ENCODE results near the gene MCOLN2.
"Not testable (repeated sequence)": the region's sequence is repeated elsewhere in the genome, so short reads cannot be mapped to it uniquely, and the experiment has no call there.

The MCOLN2 gene

DNA sequence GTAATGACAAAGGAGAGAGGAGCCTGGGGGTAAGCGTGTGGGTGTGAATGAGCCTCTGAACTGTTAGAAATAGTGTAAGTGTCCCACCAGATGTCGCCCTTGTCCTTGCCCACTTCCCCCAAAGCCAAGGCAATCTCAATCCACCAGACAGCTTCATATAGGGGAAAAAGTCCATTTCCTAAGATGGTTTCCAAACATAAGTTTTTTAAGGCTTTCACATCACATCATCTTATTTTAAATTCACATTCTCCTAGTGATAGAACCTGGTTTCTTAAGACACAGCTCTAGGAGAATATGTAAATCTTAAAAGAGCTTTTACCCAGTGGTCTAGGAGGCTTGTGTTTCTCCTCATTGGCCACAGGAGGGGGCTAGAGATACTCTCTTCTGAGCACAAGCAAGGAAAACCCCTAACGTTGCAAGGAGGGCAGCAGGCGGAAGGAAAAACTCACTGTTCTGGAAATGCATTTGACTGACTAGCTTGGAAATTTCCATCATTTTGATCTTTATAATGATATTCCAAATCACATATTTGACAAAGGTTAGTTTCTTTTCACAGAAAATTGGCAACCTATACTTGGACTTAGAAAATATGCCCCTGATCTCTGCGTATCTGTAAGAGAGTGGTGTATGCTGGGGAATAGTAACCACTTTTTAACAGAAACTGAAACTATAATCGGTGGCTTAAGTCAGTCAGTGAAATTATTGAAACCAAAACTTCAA lies 52.0 kb downstream of the MCOLN2 start:
- DNase-seq: peak in 46 of 56 donors; percentile 2 to 89 (median 37)

DNA sequence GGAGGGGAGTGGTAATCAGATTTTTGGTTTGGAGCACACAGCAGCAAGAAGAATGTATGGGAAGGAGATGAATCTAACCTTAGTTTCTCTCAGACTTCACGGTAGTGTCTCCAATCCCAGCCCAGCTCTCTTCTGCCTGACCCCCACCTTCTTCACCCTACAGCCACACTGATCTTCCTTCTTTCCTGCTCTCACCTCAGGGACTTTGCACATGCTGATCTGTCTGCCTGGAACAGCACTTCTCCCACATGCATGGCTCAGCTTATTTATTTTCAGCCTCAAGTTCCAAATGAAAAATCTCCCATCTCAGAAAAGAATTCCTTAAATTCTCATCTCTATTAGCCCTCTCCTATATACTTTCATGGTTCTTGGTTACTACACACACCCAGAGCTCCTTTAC lies 55.1 kb downstream of the MCOLN2 start:
- DNase-seq: no peak

DNA sequence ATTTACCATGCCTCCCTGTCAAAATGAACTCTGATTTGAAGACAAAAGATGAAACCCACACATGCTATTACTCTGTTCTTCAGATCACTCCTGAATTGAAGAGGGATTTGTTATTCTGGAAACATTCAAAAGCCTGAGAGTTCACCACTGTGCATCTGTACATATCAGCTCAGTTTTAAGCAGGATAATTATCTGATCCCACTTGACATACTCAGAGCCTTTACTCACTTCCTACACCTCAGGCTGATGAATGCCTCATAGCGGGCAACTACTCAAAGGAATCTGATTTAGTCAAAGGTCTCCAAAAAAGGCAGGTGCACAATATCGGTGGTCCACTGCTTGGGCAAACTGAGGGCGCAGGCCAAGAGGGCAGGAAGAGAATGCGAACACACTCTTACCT lies 56.4 kb downstream of the MCOLN2 start:
- DNase-seq: no peak

DNA sequence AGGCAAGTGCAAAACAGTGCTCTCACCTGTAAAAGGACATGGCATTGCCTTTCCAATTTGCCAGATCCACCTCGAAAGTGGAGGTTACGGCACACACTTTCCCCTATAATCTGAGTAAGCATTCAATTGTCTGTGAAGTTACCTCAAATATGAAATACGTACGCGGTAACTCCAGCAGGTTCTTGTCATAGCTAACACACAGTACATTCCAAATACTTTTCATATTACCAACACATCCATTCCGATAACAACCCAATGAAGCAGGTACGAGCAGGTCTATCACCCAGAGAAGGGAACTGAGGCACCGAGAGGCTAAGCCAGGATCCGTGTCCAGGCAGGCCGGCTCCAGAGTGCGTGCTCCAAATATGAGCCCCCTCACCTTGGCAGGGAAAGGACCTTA lies 57.2 kb downstream of the MCOLN2 start:
- DNase-seq: no peak

DNA sequence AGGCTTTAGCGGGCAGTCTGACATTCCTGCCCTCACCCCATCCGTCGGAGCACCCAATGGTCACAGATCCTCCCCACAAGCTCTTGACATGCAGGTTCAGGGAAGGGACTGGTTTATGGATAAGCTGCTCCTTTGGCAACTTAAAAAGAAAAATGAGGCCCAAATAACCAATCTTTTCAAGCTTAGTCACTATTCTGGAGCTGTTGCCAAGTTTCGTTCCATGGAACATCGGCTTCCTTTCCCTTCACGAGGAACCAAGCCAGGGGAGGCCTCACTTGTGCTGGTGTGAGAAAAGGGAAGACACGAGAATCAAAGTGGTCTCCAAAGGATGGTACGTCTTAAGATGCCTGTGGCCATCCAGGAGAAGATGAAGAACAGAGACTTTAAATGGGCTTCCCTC lies 57.8 kb downstream of the MCOLN2 start:
- DNase-seq: no peak

DNA sequence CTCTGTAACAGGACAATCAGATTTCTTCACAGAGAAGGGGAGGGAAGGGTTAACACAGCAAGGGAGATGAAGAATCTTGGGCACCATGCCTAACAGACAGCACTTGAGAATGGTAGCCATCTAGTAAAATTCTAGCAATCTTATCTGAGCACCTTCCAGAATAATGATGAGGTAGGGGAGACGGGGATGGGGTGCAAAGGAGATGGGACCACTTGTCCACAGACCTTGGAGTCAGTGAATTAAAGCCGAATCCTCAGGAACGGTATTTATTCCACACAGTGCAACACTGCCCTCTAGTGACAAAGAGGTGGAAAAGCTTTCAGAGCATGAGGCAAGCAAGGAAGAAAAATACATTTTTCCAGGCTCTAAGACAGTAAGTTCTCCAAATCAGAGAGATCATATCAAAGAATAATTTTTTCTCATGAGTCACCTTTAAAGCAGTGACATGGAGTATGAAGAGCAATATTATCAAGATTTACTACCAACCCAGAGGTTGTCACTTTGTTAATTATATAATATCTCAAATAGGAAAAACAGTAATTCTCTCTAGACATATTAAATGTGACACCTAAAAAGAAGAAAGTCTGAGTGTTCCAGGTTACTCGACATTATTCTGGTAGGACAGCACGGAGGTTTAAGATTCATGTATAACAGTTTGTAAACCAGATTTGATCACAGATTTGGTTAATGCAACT lies 60.6 kb downstream of the MCOLN2 start:
- DNase-seq: peak in 29 of 56 donors; percentile 1 to 72 (median 10)

DNA sequence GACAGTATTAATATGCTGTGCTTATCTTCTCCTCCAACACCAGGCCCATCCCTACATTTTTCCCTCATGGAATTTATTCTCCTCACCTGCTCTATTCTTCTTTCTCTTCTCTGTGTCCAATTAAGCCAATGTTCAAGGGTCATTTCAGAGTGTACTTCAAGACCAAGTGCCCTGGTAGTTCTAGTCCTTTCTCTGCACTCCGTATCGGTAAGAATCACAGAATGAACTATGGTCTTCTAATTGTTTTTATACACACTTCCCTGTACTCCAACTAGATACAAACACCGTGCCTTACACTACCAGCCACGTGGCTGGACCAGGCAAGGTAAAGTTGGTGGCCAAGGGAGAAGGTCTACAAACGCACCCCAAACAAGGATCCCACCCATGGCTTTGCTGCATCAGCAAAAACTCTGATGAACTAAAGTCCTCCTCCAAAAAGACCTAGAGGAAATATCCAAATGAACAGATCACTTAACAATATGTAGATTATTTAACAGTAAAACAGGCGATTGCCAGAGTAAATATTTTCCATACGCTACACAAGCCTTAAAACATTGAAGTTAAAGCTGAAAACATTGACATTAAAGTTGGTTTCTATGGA lies 63.8 kb downstream of the MCOLN2 start:
- no peak for DNase-seq

DNA sequence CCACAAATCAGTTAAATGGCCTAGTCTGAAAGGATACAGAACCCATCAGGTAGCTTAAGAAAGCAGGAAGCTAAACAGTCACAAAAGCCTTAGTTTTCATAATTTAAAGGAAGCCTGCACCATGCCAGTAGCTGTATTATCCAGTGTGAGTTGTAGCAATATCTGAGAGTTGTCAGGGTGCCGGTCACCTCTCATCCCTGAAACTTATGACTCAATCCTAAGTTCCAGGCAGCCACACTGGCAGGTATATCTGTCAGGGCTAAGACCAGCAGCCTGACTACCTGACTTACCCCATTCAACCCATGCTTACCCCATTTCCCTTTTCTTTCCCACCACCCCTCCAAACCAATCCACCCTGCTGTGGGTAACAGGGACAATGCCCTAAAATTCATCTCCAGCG lies 66.1 kb downstream of the MCOLN2 start:
- no peak for DNase-seq

DNA sequence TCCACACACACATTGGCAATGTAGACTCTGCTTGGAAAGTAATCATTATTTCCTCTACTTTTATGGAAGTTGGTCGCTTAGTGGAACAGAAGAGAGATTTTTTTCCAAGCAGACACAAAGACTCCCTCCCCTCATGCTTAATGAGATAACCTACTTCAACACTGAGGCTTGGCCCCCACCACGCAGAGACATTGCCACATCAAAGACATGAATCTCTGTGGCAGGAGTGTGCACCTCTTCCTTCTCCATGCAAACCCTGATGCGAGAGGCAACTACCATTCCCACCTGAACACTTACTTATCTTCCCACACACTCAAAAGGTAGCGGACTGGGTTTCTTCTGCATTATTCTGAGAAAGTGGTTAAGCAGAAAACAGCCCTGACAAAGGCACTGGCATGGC lies 66.6 kb downstream of the MCOLN2 start:
- DNase-seq: no peak

DNA sequence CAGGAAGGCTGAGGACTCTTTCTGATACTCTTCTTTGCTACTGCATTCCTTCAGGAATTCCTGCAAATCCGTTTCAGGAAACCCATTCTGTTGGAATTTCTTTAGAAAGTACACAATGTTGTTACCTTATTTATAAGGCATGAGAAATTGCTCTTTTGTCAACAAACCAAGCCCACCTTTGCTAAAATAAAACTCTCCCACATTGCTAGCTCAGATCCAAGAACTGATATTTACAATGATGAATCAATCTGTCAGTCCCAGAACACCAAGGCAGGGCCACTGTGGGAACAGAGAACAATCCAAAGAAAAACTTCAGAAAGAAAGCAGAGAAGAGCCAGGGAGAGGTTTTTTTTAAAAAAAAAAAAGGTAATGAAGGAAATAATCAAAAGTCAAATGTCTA lies 67.3 kb downstream of the MCOLN2 start:
- no peak for DNase-seq

DNA sequence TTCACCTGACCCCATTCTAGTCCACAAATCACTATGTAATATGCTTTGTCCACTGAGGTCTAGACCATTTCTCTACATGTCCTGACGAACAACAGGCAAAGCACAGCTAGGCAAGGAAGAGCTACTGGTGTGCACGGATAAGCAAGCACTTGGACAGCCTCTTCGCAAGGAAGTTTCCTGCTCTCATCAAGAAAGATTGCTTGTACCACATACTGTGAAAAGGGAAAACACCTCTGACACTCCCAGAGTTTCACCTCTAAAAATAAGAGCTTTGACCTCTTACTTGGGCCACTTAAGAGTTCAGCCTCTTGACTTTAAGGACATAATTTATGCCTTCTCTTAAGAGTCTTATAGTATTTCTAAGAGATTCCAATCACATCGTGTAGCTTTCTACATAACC lies 67.9 kb downstream of the MCOLN2 start:
- no peak for DNase-seq

DNA sequence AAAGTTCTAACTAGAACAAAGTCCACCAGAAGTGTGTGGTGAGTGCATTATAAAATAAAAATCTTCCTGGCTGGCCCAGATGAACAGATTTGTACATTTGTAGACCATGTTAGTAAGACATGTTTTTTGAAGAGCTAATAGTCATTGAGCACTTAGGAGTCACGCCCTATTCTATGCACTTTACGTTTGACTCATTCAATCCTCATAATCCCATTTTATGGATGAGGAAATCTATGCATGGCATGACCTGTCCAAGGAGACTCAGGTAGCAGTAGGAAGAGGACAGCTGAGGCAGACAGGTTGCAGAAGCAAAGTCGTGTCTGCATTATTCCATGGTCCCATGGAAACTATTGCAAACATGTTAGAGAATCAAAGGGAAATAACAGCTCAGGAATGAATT lies 73.6 kb downstream of the MCOLN2 start:
- DNase-seq: no peak

DNA sequence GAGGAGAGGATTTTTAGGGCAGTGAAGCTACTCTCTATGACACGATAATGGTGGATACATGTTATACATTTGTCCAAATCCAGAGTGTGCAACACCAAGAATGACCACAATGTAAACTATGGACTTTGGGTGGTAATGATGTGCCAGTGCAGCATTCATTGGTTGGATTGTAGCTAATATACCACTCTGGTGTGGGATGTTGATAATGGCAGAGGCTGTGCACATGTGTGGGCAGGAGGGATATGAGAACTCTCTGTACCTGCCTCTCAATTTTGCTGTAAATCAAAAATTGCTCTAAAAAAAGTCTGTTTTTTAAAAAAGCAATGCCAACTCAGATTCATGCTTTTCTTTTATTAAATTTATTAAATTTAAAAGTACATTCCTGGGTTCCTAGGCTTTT lies 76.8 kb downstream of the MCOLN2 start:
- DNase-seq: no peak

DNA sequence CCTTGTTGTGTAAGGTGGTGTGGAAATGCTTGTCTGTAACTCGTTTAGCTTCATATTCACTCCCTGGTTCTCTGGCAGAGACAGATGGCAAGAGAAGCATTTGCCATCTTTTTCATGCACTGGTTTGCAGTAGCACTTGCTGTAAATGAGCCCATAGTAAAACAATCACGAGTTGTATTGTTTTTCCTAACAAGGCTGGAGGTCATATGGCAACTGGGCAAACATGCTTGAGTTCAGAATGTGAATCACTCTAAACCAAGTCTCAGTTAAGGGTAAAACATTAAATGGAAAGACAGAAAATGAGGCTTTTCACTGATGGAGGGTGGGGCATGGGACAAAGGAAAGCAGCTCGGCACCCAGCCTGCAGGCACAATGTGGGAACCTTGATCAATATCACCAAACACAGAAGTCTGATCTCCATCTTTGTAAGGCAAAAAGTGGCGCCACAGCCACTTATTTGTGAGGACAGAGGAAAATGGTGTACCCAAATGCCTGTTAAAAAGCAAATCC lies 77.4 kb downstream of the MCOLN2 start:
- no peak for DNase-seq

DNA sequence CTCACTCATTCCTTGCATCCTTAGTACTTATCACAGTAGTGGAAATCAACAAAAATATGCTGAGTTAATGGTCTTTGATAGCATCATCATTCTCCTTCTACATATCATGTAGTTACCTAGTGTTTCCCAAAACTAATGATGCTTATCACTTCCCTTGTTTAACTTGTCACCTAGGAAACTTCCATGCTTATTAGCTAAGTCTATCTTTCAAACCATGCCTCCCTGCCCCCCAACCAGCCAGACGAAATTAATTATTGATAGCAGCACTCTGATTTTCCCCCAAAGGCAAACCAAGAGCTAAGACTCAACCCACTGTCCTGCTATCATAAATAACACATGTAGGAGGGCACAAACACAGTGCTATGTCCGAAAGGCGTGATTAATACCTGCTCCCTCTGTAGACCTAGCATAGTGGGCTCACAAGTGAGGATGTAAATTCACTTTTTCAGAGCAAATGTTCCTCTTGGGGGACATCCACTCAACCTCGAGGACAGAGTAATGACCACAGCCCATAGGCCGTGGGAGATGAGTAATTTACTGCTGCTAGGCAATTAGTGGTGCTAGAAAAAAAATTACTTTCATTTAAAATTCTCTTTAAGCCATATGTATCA lies 78.1 kb downstream of the MCOLN2 start:
- DNase-seq: no peak

DNA sequence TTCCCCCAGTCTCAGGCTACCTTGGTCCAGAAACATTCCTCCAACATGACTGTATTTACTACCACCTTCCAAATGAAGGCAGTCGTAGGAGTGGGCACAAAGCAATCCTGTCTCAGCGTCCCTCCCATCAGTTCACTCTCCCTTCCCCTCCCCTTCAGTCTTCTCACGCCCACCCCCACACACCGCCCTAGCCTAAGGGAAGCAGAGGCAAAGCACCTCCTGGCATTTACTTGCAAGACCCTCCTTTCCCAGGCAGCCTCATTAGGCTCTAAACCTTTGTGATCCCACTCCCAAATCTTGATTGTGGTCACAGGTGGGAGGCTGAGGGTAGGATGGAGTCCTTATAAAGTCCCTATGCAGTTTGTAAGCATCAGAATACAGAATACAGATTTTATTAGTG lies 80.0 kb downstream of the MCOLN2 start:
- DNase-seq: no peak

DNA sequence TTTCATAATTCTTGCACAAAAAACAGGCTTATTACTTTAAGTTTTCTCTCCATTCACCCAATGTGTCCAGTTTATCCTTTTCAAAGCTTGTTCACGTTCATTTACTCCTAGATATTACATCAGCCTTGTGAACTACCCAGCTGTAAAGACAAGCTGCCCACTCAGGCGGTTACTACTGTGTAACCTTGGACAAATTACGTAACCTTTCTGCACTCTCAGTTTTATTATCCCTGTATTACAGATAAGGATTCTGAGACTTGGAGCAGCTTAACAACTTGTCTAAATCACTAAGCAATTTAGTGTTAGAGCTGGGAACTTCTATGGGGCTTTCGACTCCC lies 83.4 kb downstream of the MCOLN2 start:
- DNase-seq: no peak

DNA sequence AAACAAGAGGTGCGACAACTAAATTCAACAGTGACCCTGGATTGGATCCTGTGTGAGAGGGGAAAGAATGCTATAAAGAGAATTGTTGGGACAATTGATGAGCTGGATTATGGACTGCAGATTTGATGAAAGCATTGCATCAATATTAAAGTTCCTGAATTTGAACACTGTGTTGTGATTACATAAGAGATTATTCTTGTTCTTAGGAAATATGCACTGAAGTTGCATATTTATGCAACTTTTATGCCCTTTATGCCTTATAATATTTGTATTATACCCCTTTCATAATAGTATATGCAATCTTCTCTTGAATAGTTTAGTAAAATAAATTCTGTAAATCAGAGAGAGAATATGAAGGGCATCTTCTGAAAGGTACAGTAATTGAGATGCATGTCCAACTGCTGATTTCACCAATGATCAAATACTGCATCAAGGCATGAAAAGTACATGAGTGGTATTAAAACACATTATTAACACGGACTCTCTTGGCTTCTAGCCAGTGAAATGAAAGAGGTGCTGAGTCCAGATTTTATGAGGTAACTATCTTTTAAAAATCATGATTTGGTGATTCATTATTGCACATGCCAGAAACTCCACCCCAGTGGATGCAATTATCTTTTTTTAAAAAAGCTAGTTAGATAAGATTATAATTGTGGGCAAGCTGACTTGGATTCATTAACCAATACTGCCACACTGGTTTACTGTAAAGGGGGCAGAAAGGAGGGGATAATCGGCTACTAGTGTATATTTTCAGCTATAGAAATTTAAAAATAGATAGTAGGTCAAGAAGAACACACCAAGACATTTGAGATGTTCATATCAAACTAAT lies 84.0 kb downstream of the MCOLN2 start:
- no peak for DNase-seq

DNA sequence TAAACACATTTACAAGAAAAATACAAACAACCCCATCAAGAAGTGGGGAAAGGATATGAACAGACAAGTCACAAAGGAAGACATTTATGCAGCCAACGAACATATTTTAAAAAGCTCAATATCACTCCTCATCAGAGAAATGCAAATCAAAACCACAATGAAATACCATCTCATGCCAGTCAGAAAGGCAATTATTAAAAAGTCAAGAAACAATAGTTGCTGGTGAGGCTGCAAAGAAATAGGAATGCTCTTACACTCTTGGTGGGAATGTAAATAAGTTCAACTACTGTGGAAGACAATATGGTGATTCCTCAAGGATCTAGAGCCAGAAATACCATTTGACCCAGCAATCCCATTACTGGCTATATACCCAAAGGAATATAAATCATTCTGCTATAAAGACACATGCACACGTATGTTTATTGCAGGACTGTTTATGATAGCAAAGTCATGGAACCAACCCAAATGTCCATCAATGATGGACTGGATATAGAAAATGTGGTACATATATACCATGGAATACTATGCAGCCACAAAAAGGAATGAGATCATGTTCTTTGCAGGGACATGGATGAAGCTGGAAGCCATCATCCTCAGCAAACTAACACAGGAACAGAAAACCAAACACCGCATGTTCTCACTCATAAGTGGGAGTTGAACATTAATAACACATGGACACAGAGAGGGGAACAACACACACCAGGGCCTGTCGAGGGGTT lies 88.0 kb downstream of the MCOLN2 start:
- DNase-seq: not testable (repeated sequence)

DNA sequence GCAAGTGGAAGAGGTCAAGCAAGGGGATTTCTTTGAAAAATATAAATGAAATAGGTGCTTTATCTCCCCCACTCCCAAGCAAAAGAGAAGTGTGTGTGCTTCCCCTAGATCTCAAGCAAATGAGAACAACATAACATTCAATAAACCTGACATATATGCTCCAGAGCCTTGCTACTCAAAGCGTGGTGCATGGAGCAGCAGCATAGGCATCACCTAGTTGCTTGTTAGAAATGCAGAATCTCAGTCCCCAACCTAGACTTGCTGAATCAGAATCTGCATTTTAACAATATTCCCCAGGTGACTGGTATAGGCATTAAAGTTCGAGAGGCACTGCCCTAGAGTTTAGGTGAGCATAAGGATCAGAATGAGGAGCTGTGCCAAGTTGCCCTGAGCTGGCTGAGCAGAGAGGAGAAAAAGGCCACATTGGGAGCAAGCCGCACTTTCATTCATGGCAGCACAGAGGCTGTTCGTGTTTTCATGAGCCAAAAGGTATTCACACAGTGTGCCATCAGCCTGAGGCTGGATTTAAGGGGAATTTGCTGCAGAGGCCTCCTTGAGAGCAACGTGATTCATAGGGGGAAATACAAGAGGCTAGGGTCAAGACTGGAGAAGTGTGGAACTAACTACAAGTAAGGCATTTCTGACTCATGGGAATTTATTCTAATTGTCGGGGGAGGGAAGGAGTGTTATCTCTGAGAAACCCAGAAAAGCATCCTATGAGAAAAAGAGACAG lies 89.7 kb downstream of the MCOLN2 start:
- no peak for DNase-seq
